Omental fat pad (tissue), 4 donors: ENCODE data around the gene HNRNPA1. TPM values are rescaled to one million over a fixed set of nuclear protein-coding genes. Genes with fewer than 3 reads are reported as not detected.

Experiments used
- ATAC-seq: fragments of 150-250 bp; one replicate; pipeline ENCODE4 v1.9.1; 2016; ENCODE audit warnings: mild to moderate bottlenecking, moderate library complexity; ENCODE audit not compliant: low FRiP score
- DNase-seq: peaks from one replicate; pipeline ENCODE4 v3.0.0-alpha.2; 2019; ENCODE audit warnings: low spot score
- total RNA-seq, 4 donors: library from RNA; depleted of rRNA; stranded (reverse); fragments of >200 nt; gene quantifications; one replicate each; pipeline ENCODE4 v1.1.0, GENCODE V29; 2016
- TF ChIP-seq, protein P1 (sequence below), 3 donors: fragments of 450-650 bp; IDR thresholded peaks; one replicate each; pipeline ENCODE4 v1.5.1; 2016 to 2017; ENCODE audit warnings: antibody characterized with exemption in 3 of 3, mild to moderate bottlenecking in 3 of 3, moderate library complexity in 2 of 3

Gene HNRNPA1
- total RNA-seq, 4 donors from 2014 or later = 352 to 497 (median 414) TPM

DNA sequence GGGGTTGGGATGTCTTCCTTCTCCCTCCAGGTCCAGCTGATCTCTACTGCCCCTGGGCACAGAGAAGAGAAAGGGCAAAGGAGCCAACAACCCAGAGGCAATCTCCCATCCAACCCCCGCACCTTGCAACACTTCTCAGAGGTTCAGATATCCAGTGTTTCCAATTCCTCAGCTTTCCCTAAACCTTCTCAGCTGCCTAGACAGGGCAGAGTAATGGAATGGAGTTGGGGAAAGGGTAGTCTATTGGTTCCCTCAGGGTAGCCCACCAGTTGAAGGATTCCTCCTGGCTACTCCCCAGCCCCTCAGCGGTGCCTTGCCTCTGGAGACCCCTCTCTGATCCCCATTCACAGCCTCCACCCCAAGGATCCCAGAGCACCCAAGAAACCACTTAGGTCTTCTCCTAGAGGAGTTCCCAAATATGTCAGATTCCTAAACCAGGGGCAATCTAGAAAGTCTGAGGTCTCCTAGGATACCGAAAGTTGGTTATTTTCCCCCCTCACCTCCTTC, 19.8 kb downstream of the HNRNPA1 start:
- TF ChIP-seq, protein P1, sequence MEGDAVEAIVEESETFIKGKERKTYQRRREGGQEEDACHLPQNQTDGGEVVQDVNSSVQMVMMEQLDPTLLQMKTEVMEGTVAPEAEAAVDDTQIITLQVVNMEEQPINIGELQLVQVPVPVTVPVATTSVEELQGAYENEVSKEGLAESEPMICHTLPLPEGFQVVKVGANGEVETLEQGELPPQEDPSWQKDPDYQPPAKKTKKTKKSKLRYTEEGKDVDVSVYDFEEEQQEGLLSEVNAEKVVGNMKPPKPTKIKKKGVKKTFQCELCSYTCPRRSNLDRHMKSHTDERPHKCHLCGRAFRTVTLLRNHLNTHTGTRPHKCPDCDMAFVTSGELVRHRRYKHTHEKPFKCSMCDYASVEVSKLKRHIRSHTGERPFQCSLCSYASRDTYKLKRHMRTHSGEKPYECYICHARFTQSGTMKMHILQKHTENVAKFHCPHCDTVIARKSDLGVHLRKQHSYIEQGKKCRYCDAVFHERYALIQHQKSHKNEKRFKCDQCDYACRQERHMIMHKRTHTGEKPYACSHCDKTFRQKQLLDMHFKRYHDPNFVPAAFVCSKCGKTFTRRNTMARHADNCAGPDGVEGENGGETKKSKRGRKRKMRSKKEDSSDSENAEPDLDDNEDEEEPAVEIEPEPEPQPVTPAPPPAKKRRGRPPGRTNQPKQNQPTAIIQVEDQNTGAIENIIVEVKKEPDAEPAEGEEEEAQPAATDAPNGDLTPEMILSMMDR (IDR thresholded peaks at IDR 0.05) = no peak
- ATAC-seq (peak; percentile 47), DNase-seq (no peak)

DNA sequence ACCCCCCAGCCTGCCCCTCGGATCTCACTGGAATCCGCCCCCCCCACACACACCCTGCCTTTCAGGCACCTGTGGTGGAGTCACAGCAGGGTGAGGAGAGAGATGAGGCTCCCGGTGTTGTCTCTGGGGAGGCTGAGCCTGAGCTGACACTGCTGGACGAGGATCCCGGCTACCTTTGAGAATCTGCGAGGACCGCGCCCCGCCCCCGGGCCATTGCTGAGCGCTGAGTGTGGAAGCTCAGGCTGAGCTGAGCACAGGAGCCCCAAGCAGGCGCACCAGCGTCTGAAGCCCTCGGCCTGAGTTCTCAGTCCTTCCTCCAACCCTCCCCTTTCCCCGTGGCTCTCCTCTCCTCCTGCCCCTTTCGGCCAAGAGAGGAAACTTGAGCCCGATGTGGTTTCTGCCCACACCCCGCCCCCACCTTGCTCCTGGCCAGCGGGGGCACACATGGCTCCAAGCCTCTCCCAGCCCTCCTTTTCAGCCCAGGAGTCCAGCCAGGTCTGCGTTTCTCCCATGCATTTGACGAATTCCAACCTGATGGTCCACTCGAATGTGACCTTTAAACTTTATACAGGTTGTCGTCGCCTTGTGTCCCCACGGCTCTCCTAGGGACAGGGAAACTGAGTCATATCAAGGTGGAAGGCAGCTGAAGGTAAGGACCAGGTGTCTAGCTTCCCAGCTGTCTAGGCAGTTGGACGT, 20.4 kb downstream of the HNRNPA1 start, which contains the start of gene NFE2:
TSS of gene NFE2 (minus strand) at position 284 of the 696 bp plus-strand sequence. CDS start 5,767 bp downstream, outside the sequence.
- TF ChIP-seq, protein P1 (IDR thresholded peaks at IDR 0.05) = no peak
- DNase-seq (peak; percentile 52), ATAC-seq (peak; percentile 65)

DNA sequence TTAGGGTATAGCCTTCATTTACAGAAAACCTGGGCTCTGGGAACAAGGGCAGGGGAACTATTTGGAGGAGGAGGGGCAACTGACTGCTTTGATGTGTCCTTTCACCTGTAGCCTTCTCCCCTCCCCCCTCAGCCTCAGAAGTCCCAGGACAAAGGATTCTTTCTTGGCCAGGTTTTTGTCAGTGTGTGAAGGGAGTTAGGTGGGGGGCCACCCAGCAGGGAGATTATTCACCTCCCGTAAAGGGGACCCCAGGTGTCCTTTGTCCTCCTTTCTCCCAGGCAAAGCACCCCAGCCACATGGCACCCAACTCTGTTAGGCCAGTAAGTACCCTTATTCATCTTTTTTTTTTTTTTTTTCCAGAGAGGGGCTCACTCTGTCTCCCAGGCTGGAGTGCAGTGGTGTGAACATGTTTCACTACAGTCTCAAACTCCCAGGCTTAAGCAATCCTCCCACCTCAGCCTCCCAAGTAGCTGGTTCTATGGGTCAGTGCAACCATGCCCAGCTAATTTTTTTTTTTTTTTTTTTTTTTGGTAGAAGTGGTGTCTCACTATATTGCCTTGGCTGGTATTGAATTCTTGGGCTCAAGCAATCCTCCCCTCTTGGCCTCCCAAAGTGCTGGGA, 21.0 kb downstream of the HNRNPA1 start:
- TF ChIP-seq, protein P1 (IDR thresholded peaks at IDR 0.05) = no peak
- ATAC-seq (no peak), DNase-seq (no peak)

DNA sequence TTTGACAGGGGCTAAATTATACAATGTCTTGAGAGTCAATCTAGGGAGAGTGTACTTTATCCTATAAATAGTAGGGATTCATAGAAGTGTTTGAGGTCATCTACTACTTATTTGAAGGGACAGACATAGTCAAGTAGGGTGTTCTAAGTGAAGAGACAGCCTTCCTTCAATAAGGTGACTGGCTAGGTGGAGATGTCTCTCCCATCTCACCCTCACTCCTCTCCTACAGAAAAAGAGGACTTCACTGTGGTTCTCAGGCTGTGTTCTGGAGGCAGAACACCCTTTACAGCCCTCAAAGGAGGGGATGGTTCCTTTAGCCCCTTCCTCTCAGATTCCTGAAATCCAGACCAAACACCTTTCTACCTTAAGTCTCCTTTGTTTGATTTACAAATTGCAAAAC, 23.1 kb downstream of the HNRNPA1 start:
- ATAC-seq (no peak), DNase-seq (no peak)
- TF ChIP-seq, protein P1 (IDR thresholded peaks at IDR 0.05) = no peak

DNA sequence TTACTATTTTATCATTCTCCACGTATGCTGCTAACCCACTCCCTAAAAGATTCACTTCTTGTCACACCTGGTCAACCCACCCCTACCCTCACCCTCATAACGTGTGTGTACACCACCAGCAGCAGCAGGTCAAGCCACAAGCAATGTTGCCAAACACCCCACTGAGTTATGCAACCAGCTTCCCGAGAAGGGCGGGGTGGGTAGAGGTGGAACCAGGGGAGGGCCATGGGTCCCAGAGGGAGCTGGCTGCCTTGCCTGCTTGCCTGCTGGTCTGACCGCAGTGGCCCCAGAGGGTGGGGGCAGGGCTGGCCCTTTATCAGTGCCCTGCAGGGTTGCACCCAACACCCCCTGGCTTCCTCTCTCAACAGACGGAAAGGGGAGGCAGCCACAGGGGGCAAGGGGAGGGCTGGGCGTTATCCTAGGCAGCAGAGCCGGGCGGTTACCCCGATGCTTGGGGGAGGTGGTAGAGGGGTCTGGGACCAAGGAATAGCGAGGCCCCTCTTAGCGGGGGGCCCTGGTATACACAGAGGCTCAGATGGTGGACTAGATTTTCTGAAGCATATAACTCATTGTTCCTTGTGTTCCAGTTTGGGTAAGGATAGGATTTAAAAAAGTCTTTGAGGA, 23.8 kb downstream of the HNRNPA1 start:
- peak; percentile 47 for DNase-seq

DNA sequence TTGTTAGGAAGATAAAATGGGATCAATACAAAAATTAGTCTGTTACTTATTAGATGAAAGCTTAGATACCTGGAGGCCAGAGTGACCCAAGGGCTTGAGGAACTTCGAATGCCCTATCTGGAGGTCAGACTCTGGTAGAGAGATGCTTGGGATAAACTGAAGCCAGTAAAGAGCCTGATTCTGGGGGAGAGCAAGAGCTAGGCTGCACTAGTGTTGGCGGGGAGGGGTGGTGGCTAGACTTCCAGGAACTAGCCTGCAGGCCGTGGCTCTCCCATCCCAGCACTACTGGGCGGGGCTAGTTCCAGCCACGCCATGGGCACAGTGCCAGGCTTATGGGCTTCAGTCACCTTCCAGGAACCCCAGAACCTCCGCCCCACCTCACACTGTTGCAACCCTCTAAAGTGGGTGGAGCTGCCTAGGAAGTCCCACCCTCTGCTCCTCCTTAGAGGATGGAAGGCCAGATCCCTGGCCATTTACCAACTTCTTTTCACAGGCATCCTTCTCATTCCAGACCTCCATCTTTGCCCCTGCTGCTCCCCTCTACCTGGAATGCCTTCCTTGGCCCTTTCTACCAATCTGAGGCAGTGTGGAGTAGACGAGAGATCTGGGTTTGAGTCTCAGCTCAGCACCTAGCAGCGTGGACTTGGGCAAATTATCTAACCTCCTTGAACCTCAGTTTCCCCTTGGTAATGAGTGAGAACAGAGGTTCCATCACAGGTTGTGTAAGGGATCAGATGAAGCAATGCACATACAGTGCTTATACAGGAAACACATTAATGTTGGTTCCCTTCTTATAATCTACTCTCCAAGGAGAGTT, 26.6 kb downstream of the HNRNPA1 start:
- TF ChIP-seq, protein P1 (IDR thresholded peaks at IDR 0.05) = no peak
- peak; percentile 92 for ATAC-seq
- DNase-seq = peak; percentile 90

More for the DNA sequence above, 23.8 kb downstream of the HNRNPA1 start:
- ATAC-seq = peak; percentile 71
- TF ChIP-seq, protein P1 (IDR thresholded peaks at IDR 0.05) = no peak
